BJ (cell line): ENCODE results near the gene OXCT2. TPM values are rescaled to one million over a fixed set of nuclear protein-coding genes. Genes with fewer than 3 reads are reported as not detected.

Experiments used
- CTCF ChIA-PET: fragments of 350-600 bp; formaldehyde crosslinking; extraction: SDS; loops from one replicate; lab custom pipeline; 2021; ENCODE audit warnings: antibody characterized with exemption, inconsistent platforms; lab: Yijun Ruan, JAX
- POLR2A ChIA-PET: fragments of 300-600 bp; sonication (Branson Sonifier 250); formaldehyde crosslinking; extraction: SDS; loops from one replicate; lab custom pipeline; 2021; ENCODE audit warnings: antibody characterized with exemption; lab: Charles Lee
- DNase-seq: peaks from one replicate; pipeline ENCODE4 v3.0.0-alpha.2; 2011; ENCODE audit warnings: low read depth
- H3K27me3 ChIP-seq: 2 replicates; pipeline ENCODE4 v1.6.0; 2011; ENCODE audit warnings: low read length; ENCODE audit not compliant: control insufficient read depth, insufficient read depth
- H3K36me3 ChIP-seq: 2 replicates; pipeline ENCODE4 v1.5.1; 2011; ENCODE audit warnings: low read length; ENCODE audit not compliant: control insufficient read depth, insufficient read depth
- H3K4me3 ChIP-seq: 2 replicates; pipeline ENCODE4 v1.5.1; 2011; ENCODE audit warnings: low read depth, mild to moderate bottlenecking, control low read depth, low read length
- CTCF ChIP-seq: IDR thresholded peaks from 2 replicates; pipeline ENCODE4 v1.5.1; 2011; ENCODE audit warnings: low read depth, mild to moderate bottlenecking, control low read depth, inconsistent platforms, low read length, moderate library complexity; ENCODE audit not compliant: insufficient read depth
- polyA plus RNA-seq: library from polyadenylated mRNA; depleted of rRNA; stranded (reverse); fragments of >200 nt; gene quantifications from 2 replicates; pipeline ENCODE4 v1.2.3, GENCODE V29; 2011

OXCT2 gene
- polyA plus RNA-seq, 1 experiment: 1.2 TPM

- Histone ChIP-seq H3K36me3 (no peaks in the 10 kb centered on the region), H3K4me3 (no peak overlapping the region), H3K27me3 (peaks cover 22% of the 10 kb centered on the region)
- ChIA-PET CTCF (interaction anchor here (0.7 kb wide), 1 partner anchor 18 kb away, joined by 3 read pairs; no protein-coding TSS in a partner anchor), POLR2A (no interaction called here)
- DNase-seq: no peak
- TF ChIP-seq CTCF: no peak
These were observed 41.3 kb downstream of the OXCT2 start for GRCh38 chr1:39729842-39730241.

GRCh38 chr1:39729030-39729429 is 42.1 kb downstream of the OXCT2 start:
- no peak for DNase-seq

GRCh38 chr1:39727932-39728317 is 43.2 kb downstream of the OXCT2 start:
- POLR2A ChIA-PET: no interaction called here
- TF ChIP-seq CTCF: no peak
- CTCF ChIA-PET: interaction anchor here (1.3 kb wide), 1 partner anchor 11 kb away, joined by 3 read pairs; no protein-coding TSS in a partner anchor

More at GRCh38 chr1:39729030-39729429, 42.1 kb downstream of the OXCT2 start:
- Histone ChIP-seq H3K36me3 (no peaks in the 10 kb centered on the region), H3K27me3 (peaks cover 22% of the 10 kb centered on the region), H3K4me3 (no peak overlapping the region)
- CTCF ChIA-PET: interaction anchor here (0.7 kb wide), 1 partner anchor 17 kb away, joined by 3 read pairs; no protein-coding TSS in a partner anchor
- POLR2A ChIA-PET: no interaction called here
- TF ChIP-seq CTCF: no peak

GRCh38 chr1:39727221-39727931 is 43.8 kb downstream of the OXCT2 start:
- Histone ChIP-seq H3K27me3 (peaks cover 21% of the 10 kb centered on the region), H3K4me3 (no peak overlapping the region), H3K36me3 (no peaks in the 10 kb centered on the region)
- ChIA-PET POLR2A (no interaction called here), CTCF (interaction anchor here (0.7 to 1.3 kb wide), 2 partner anchors 11 to 894 kb away, joined by 3 read pairs; no protein-coding TSS in a partner anchor)
- no peak for TF ChIP-seq CTCF
- DNase-seq: no peak

More at GRCh38 chr1:39727932-39728317, 43.2 kb downstream of the OXCT2 start:
- Histone ChIP-seq H3K27me3 (peaks cover 21% of the 10 kb centered on the region), H3K36me3 (no peaks in the 10 kb centered on the region), H3K4me3 (no peak overlapping the region)
- DNase-seq: no peak

GRCh38 chr1:39726600-39726999 is 44.5 kb downstream of the OXCT2 start:
- H3K27me3 ChIP-seq: peaks cover 25% of the 10 kb centered on the region
- no peaks in the 10 kb centered on the region for H3K36me3 ChIP-seq
- ChIA-PET POLR2A (no interaction called here), CTCF (interaction anchor here (0.7 to 1.3 kb wide), 3 partner anchors 10 to 893 kb away, joined by 3 read pairs; no protein-coding TSS in a partner anchor)
- no peak for DNase-seq
- no peak for TF ChIP-seq CTCF
- H3K4me3 ChIP-seq: no peak overlapping the region
